HepG2 (cell line): Measurements from ENCODE around the gene STARD13. TPM values are rescaled to one million over a fixed set of nuclear protein-coding genes. Genes with fewer than 3 reads are reported as not detected.

Experiments used
- ARNT ChIP-seq: fragments of 450-650 bp; IDR thresholded peaks from 2 replicates; pipeline ENCODE4 v1.6.1; 2017
- BRD4 ChIP-seq: sonication (generic); formaldehyde crosslinking; IDR thresholded peaks from 2 replicates; pipeline ENCODE4 v1.4.0; 2020; ENCODE audit warnings: missing genetic modification reagents
- FOXM1 ChIP-seq: sonication (generic); formaldehyde crosslinking; IDR thresholded peaks from 2 replicates; pipeline ENCODE4 v1.5.0; 2020; ENCODE audit warnings: missing genetic modification reagents
- FOXO1 ChIP-seq: sonication (generic); formaldehyde crosslinking; IDR thresholded peaks from 2 replicates; pipeline ENCODE4 v1.4.0; 2020; ENCODE audit warnings: missing genetic modification reagents
- ISX ChIP-seq: sonication (generic); formaldehyde crosslinking; conservative IDR thresholded peaks from 2 replicates; pipeline ENCODE4 v1.5.0; 2020; ENCODE audit warnings: missing genetic modification reagents
- KDM6A ChIP-seq: IDR thresholded peaks from 2 replicates; pipeline ENCODE4 v1.6.1; 2016; ENCODE audit warnings: low read depth
- MED13 ChIP-seq: sonication (generic); formaldehyde crosslinking; IDR thresholded peaks from 2 replicates; pipeline ENCODE4 v1.5.0; 2020; ENCODE audit warnings: missing genetic modification reagents
- PHF8 ChIP-seq: sonication (generic); formaldehyde crosslinking; IDR thresholded peaks from 2 replicates; pipeline ENCODE4 v1.5.0; 2020; ENCODE audit warnings: missing genetic modification reagents
- TP53 ChIP-seq: sonication (generic); formaldehyde crosslinking; conservative IDR thresholded peaks from 2 replicates; pipeline ENCODE4 v1.4.0; 2020; ENCODE audit warnings: missing genetic modification reagents
- ZFYVE20 ChIP-seq: sonication (generic); formaldehyde crosslinking; IDR thresholded peaks from 2 replicates; pipeline ENCODE4 v1.8.0; 2023; ENCODE audit warnings: low read depth, mild to moderate bottlenecking, moderate library complexity, missing genetic modification reagents, borderline replicate concordance
- ZNF260 ChIP-seq: sonication (generic); formaldehyde crosslinking; IDR thresholded peaks from 2 replicates; pipeline ENCODE4 v1.4.0; 2020; ENCODE audit warnings: missing genetic modification reagents, low read depth, mild to moderate bottlenecking, borderline replicate concordance
- ZNF317 ChIP-seq: sonication (generic); formaldehyde crosslinking; IDR thresholded peaks from 2 replicates; pipeline ENCODE4 v1.5.0; 2020; ENCODE audit warnings: mild to moderate bottlenecking, missing genetic modification reagents
- ZNF567 ChIP-seq: sonication (generic); formaldehyde crosslinking; IDR thresholded peaks from 2 replicates; pipeline ENCODE4 v1.8.1; 2023; ENCODE audit warnings: mild to moderate bottlenecking, missing genetic modification reagents, borderline replicate concordance
- ZNF747 ChIP-seq: sonication (generic); formaldehyde crosslinking; IDR thresholded peaks from 2 replicates; pipeline ENCODE4 v1.8.1; 2023; ENCODE audit warnings: missing genetic modification reagents, mild to moderate bottlenecking, borderline replicate concordance
- ZNF879 ChIP-seq: sonication (generic); formaldehyde crosslinking; IDR thresholded peaks from 2 replicates; pipeline ENCODE4 v1.8.1; 2023; ENCODE audit warnings: missing genetic modification reagents
- ZNF883 ChIP-seq: sonication (generic); formaldehyde crosslinking; IDR thresholded peaks from 2 replicates; pipeline ENCODE4 v1.5.1; 2020; ENCODE audit warnings: mild to moderate bottlenecking, missing genetic modification reagents; ENCODE audit errors: not compliant biosample characterization
- polyA plus RNA-seq, 8 experiments: library from polyadenylated mRNA; depleted of rRNA in 3 of 8; stranded (reverse) in 7 of 8; unstranded in 1 of 8; fragments of >200 nt; fragmentation: Illumina TruSeq in 4 of 8; extraction: Trizol in 4 of 8; gene quantifications; 2 replicates each; pipeline versions ENCODE4 v1.2.1 to v1.2.3, GENCODE V29; 2011 to 2016; ENCODE audit warnings: low read depth in 4 of 8, missing spikeins in 1 of 8, mixed read lengths in 1 of 8; ENCODE audit not compliant: insufficient read depth in 1 of 8
- total RNA-seq, 5 experiments: library from RNA; depleted of rRNA; stranded (reverse); fragments of >200 nt; fragmentation: Illumina TruSeq; extraction: Trizol; gene quantifications; 2 replicates each; pipeline ENCODE4 v1.2.3, GENCODE V29; 2016; ENCODE audit warnings: low read depth in 1 of 5
- TF ChIP-seq, protein P1 (sequence below): sonication (generic); formaldehyde crosslinking; IDR thresholded peaks from 2 replicates; pipeline ENCODE4 v1.8.0; 2022; ENCODE audit warnings: missing genetic modification reagents, mild to moderate bottlenecking, borderline replicate concordance
- TF ChIP-seq, protein P2 (sequence below): IDR thresholded peaks from 2 replicates; pipeline ENCODE4 v1.6.1; 2016; ENCODE audit warnings: missing genetic modification reagents, missing compliant biosample characterization
- TF ChIP-seq, protein P3 (sequence below): IDR thresholded peaks from 2 replicates; pipeline ENCODE4 v1.6.1; 2016; ENCODE audit warnings: mild to moderate bottlenecking, missing biosample characterization, missing genetic modification reagents
- TF ChIP-seq, protein P4 (sequence below): sonication (generic); formaldehyde crosslinking; IDR thresholded peaks from 2 replicates; pipeline ENCODE4 v1.5.1; 2020; ENCODE audit warnings: mild to moderate bottlenecking, missing genetic modification reagents, borderline replicate concordance
- TF ChIP-seq, protein P5 (sequence below): sonication (generic); formaldehyde crosslinking; conservative IDR thresholded peaks from 2 replicates; pipeline ENCODE4 v1.4.0; 2020; ENCODE audit warnings: mild to moderate bottlenecking, missing genetic modification reagents, moderate library complexity
- TF ChIP-seq, protein P6 (sequence below): sonication (generic); formaldehyde crosslinking; IDR thresholded peaks from 2 replicates; pipeline ENCODE4 v1.8.0; 2022; ENCODE audit warnings: missing genetic modification reagents, mild to moderate bottlenecking, inconsistent platforms, borderline replicate concordance

Gene STARD13
- total and polyA plus RNA-seq, 2 of the 13 experiments (the other 11 are each of a cell fraction or from before 2014, with no cell fraction given): 12.8 to 14.3 TPM

DNA sequence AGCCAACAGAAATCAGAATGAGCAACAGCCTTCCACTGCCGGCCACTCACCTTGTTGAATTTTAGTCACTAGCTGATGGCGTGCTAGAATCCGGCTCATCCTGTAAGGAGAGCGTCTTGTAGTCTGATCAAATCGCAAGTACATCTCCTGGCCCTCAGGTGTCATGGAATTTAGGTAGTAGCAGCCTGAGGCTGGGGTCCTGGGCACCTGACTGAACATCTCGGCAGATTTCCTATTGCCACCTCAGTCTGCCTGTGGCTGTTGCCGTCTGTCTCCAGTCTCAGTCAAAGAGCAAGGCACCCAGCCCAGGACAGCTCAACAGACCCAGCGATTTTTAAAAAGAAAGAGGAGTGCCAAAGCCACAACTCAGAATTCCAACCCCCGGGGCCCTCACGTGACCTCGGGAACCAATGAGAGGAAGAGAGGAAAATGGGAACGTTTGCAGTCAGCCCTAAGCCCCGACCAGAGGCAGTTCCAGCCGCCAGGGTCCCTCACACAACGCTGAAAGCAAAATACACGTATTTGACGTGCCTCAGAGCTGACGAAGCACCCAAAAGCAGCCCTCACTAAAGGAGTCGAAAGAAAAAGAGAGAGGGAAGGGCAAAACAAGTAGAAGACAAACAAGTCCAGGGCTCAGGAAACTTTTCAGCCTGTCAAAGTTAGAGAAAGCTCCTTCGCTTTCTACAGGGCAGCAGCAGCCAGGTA is at the start of gene STARD13 (continued):
- TF ChIP-seq ZNF747 (peak; percentile 39; the same call in 1 of the 2 replicates), FOXO1 (0 out of 2 replicates have a peak, but pooled peaks have one; percentile 45), ZFYVE20 (CRISPR knock-in tag) (no peak), MED13 (CRISPR knock-in tag) (peak; percentile 37; the same call in 1 of the 2 replicates), ZNF567 (CRISPR knock-in tag) (0 out of 2 replicates have a peak, but pooled peaks have one; percentile 12), KDM6A (CRISPR knock-in tag) (no peak), FOXM1 (no peak), ZNF260 (CRISPR knock-in tag) (no peak), BRD4 (CRISPR knock-in tag) (no peak), ZNF317 (CRISPR knock-in tag) (peak; percentile 70), ISX (no peak), ZNF879 (CRISPR knock-in tag) (no peak), TP53 (CRISPR knock-in tag) (no peak), ARNT (no peak), ZNF883 (CRISPR knock-in tag) (no peak), PHF8 (peak; percentile 55; the same call in 1 of the 2 replicates)
- TF ChIP-seq, protein P1, sequence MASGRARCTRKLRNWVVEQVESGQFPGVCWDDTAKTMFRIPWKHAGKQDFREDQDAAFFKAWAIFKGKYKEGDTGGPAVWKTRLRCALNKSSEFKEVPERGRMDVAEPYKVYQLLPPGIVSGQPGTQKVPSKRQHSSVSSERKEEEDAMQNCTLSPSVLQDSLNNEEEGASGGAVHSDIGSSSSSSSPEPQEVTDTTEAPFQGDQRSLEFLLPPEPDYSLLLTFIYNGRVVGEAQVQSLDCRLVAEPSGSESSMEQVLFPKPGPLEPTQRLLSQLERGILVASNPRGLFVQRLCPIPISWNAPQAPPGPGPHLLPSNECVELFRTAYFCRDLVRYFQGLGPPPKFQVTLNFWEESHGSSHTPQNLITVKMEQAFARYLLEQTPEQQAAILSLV: no peak
- TF ChIP-seq, protein P2, sequence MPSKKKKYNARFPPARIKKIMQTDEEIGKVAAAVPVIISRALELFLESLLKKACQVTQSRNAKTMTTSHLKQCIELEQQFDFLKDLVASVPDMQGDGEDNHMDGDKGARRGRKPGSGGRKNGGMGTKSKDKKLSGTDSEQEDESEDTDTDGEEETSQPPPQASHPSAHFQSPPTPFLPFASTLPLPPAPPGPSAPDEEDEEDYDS (CRISPR knock-in tag): peak; percentile 84
- TF ChIP-seq, protein P3, sequence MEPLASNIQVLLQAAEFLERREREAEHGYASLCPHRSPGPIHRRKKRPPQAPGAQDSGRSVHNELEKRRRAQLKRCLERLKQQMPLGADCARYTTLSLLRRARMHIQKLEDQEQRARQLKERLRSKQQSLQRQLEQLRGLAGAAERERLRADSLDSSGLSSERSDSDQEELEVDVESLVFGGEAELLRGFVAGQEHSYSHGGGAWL (CRISPR knock-in tag): no peak
- TF ChIP-seq, protein P4, sequence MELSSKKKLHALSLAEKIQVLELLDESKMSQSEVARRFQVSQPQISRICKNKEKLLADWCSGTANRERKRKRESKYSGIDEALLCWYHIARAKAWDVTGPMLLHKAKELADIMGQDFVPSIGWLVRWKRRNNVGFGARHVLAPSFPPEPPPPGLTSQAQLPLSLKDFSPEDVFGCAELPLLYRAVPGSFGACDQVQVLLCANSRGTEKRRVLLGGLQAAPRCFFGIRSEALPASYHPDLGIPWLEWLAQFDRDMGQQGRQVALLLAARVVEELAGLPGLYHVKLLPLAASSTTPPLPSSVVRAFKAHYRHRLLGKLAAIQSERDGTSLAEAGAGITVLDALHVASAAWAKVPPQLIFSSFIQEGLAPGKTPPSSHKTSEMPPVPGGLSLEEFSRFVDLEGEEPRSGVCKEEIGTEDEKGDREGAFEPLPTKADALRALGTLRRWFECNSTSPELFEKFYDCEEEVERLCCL (CRISPR knock-in tag): no peak
- TF ChIP-seq, protein P5, sequence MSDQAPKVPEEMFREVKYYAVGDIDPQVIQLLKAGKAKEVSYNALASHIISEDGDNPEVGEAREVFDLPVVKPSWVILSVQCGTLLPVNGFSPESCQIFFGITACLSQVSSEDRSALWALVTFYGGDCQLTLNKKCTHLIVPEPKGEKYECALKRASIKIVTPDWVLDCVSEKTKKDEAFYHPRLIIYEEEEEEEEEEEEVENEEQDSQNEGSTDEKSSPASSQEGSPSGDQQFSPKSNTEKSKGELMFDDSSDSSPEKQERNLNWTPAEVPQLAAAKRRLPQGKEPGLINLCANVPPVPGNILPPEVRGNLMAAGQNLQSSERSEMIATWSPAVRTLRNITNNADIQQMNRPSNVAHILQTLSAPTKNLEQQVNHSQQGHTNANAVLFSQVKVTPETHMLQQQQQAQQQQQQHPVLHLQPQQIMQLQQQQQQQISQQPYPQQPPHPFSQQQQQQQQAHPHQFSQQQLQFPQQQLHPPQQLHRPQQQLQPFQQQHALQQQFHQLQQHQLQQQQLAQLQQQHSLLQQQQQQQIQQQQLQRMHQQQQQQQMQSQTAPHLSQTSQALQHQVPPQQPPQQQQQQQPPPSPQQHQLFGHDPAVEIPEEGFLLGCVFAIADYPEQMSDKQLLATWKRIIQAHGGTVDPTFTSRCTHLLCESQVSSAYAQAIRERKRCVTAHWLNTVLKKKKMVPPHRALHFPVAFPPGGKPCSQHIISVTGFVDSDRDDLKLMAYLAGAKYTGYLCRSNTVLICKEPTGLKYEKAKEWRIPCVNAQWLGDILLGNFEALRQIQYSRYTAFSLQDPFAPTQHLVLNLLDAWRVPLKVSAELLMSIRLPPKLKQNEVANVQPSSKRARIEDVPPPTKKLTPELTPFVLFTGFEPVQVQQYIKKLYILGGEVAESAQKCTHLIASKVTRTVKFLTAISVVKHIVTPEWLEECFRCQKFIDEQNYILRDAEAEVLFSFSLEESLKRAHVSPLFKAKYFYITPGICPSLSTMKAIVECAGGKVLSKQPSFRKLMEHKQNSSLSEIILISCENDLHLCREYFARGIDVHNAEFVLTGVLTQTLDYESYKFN (CRISPR knock-in tag): no peak
- TF ChIP-seq, protein P6, sequence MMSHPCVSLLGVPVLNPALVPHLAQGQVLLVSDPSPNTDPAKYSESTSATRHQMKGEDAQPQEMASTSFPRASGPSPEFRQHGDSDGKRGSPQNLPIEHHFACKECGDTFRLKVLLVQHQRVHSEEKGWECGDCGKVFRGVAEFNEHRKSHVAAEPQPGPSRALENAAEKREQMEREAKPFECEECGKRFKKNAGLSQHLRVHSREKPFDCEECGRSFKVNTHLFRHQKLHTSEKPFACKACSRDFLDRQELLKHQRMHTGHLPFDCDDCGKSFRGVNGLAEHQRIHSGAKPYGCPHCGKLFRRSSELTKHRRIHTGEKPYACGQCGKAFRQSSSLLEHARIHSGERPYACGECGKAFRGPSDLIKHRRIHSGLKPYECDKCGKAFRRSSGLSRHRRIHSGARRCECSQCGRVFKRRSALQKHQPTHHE (CRISPR knock-in tag): no peak
